ENCODE measurements around the gene IREB2.
"Not testable (repeated sequence)": the region's sequence is repeated elsewhere in the genome, so short reads cannot be mapped to it uniquely, and the experiment has no call there.

IREB2 gene

DNA sequence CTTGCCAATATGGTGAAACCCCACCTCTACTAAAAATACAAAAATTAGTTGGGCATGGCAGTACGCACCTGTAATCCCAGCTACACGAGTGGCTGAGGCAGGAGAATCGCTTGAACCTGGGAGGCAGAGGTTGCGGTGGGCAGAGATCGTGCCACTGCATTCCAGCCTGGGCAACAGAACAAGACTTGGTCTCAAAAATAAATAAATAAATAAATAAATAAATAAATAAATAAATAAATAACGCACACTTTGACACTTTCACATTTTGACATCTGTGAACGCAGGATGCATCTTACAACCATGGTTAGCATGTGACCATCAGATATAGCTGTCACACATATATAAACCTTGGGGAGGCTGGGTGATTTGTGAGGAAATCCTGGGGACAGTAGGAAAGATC lies 33.2 kb upstream of the IREB2 start:
- DNase-seq = not testable (repeated sequence)

DNA sequence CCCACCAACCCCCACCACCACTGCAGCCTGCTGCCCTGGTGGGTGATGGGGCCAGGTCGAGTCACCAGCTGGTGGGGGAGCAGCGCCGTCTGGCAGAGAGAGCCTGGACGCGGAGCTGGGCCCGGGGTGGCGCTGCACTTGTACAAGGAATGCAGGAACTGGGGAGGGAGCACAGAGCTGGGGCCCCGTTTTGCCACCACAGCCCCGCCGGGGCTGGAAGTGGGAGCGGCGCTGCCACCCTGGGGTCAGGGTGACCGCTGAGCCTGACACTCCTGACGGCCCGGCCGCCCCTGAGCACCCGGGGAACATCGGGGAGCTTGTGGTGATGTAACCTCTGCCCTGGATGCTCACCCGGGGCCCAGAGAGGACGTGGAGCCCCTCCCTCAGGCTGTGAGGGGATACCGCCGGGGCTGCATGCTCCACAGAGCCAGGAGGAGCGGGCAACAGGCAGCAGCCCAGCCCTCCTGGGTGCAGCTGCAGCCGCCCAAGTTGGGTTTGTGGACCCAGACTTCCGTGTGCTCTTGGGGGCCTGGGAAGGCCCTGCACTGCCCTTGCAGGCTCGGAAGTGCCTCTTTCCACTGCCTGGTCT lies 32.6 kb upstream of the IREB2 start:
- peak; percentile 39 for DNase-seq

DNA sequence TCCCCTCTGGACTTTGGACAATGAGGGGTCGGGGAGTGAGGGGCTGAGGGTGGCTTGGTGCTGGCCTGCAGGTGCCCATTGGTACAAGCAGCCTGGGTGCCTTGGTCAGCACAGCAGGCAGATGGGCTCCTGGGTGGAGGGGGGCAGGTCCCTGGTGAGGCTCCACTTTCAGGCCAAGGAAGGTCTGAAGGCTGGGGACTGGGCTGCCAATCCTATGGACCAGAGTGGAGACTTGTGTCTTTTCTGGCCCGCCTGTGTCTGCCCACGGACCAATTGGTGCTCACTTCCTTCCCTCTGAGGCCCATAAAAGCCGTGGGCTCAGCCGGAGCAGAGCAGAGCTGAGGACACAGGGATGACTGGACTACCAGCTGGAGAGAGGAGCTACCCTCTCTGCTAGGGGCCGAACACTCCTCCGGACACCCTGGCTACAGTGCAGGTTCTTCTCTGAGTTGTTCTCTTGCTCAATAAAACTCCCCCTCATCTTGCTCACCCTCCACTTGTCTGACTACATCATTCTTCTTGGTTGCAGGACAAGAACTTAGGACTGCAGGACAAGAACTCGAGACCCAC lies 31.9 kb upstream of the IREB2 start:
- no peak for DNase-seq

DNA sequence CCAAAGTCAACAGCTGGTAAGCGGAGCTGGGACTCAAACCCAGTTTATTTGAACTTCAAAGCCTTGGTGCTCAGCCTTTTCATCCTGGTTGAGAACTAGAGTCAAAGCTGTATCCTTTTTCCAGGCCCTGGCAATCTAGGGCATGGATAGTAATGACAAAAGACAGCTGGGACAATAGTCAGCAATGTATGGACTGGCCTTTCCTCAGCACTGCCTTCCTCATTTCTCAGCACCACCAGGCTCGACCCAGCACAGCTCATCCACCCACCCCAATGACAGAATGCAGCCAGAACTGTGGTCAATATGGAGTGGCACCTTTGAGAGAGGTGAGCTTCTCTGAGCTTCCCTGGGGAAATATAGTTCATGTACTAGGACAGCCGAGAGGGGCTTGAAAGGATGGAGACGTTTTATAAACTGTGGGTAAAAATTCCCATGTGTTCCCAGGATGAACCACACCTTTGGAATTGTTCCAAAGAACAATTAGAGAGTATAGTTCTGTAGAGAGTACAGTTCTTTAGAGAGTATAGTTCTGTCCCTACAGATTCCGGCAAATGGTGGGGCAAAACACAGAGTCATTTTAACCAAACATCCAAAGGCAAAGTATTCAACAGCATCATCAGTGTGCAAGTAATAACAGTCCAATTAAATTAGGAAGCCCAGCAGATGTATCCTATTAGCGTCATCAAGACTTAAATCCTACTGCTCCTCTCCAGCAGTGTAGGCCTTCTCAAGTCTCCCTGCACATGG lies 30.2 kb upstream of the IREB2 start:
- no peak for DNase-seq

DNA sequence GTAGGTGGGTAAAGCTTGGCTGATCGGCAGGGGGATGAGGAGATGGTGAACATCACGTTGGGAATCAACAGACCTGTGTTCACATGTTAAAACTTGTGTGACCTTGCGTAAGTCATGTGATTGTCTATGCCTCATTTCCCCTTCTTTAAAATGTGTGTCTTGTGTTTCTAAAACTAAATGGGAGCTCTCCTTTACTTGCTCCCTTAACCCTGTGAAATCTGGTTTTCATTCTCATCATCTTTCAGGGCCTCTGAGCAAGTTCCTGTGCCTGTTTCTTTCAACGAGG lies 29.7 kb upstream of the IREB2 start:
- DNase-seq = no peak

DNA sequence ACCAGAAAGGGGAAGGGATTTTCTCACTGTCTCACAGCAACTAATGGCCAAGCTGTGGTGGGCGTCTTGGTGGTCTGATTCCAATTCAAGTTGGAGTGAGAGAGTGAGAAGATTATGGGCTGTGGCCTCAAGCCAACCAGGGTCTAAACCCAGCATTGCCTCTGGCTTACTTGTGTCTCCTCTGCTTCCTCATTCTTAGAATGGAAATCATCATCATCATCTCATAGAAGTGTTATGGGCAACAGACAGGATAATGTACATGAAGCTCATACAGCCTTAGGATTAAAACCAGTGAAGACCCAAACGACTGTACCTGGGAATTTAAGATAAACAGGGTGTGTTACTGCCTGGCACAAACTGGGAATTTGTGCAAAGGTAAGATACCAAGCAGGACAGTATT lies 29.1 kb upstream of the IREB2 start:
- DNase-seq = no peak

DNA sequence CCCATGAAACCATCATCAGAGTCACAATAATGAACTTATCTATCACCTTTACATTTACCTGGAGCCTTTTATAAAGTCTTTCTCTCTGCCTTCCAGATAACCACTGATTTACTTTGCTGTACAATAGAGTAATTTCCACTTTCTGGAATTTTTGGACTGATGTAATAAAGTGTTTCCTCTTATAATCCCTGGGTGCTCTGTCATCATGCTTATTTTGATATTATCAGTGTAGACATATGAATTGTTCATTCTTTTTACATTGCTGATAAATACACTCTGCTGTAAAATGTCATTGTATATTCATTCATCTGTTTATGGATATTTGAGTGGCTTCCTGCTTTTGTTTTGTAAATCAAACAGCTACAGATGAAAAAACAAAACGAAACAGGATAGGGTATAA lies 27.0 kb upstream of the IREB2 start:
- no peak for DNase-seq

DNA sequence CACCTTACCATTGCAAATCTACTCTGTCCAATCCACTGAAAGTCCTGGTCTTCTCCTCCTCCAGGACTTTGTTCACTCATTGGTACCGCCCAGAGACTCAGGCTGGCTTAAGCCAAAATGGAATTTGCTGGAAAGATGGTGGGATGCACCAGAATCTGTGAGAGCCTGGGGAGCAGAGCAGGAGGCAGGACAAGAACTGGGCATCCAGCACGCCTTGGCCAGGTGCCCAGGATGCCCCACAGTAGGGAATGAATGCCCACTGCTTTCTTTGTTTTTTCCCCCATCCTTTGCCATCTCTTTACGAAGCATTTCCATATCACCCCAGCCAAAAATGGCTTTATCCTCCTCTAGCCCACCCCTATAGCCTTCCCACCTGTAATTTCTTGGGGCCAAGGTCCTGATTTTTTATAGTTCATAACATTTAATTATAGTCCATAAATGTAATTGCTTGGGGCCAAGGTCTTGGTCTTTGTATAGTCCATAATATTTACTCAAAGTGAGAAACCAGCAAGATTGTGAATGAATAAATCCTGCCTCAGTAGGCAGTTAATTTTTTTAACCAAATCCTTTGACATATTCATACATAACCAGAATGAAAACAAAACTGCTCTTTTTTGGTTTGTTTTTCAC lies 23.3 kb upstream of the IREB2 start:
- no peak for DNase-seq

DNA sequence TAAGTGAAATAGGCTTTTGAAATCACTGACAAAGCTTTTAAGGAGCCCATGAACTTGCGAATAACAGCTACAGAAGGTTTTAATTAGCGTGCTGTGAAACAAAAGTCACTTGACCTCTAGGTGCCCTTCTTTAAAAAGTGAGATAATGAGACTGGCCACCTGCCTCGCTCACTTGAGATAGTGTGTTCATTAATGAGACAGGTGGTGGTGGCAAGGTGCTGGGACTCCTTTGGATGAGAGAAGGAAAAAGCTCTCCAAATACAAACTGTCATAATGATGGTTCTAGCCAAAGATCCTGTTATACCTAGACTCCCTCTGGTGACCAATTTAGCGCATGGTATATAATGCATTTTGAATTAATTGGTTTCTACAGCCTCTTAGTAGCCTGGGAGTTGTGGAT lies 22.7 kb upstream of the IREB2 start:
- no peak for DNase-seq

DNA sequence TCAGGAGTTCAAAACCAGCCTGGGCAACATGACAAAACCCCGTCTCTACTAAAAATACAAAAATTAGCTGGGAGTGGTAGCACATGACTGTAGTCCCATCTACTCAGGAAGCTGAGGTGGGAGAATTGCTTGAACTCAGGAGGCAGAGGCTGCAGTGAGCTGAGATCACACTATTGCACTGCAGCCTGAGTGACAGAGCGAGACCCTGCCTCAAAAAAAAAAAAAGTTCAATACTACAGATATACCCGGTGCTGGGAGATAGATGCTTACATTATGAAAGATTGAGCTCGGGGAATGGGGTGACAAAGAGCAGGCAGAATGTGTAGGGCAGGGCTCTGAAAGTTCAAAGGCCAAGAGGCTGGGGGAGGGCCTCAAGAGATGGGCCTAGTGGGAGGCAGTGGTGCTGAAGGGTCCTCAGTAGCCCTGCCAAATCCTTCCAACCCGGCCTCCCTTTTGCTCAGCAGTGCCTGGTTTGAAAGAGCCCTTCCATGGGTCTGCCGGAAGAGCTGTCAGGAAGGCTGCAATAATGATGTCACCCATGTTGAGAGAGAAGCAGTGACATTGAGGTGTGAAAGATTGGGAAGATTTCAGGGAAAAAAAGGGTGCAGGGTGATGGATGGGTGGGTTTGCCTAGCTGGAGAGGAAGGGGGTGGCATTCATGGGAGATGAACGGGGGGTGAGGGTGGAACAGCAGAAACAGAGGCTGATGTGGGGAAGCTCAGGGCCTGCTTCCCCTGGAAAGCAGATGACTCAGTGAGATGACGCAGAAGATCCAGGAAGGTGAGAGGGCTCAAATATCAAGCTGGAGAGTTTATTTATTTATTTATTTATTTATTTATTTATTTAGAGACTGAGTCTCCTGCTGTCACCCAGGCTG lies 20.0 kb upstream of the IREB2 start:
- no peak for DNase-seq

DNA sequence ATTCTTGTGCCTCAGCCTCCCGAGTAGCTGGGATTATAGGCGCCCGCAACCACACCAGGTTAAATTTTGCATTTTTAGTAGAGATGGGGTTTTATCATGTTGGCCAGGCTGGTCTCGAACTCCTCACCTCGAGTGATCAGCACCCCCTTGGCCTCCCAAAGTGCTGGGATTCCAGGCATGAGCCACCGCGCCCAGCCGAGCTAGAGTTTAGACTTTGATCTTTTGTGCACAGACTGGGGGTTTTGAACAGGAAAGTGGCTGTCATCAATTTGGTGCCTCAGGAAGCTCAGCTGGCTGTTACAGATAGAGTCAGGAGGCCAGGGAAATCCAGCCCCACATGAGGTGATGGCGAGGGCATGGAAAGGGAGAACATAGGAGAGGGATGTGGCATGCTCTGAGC lies 19.3 kb upstream of the IREB2 start:
- DNase-seq = no peak

DNA sequence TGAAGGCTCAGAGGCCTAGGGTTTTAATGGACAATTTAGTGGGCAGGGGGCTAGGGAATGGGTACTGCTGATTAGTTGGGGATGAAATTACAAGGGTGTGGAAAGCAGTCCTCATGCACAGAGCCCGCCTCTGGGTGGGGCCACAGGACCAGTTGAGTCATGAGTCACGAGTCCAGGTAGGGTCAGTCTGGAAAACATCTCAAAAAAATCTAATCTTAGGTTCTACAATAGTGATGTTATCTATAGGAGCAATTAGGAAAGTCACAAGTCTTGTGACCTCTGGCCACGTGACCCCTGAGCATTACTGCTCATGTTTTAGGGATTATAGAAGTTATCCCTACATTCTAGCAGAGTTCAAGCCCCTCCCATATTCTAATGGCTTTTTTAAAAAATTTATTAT lies 18.6 kb upstream of the IREB2 start:
- no peak for DNase-seq

DNA sequence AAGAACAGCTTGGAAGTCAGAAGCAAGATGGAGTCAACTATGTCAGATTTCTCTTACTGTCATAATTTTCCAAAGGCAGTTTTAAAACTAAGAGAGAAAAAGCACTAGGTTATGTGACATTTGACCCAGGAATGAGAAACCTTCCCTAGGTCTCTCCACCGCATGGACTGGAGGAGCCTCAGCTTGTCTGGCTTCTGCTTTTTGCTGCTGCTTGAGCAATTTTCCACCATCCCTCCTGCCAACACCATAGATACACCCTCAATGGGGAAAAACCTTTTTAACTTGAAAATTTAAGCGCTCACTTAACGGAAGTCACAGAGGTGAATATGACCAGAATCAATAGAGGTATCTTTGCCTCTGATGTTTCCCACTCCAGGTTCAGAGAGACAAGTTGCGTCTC lies 17.8 kb upstream of the IREB2 start:
- no peak for DNase-seq

DNA sequence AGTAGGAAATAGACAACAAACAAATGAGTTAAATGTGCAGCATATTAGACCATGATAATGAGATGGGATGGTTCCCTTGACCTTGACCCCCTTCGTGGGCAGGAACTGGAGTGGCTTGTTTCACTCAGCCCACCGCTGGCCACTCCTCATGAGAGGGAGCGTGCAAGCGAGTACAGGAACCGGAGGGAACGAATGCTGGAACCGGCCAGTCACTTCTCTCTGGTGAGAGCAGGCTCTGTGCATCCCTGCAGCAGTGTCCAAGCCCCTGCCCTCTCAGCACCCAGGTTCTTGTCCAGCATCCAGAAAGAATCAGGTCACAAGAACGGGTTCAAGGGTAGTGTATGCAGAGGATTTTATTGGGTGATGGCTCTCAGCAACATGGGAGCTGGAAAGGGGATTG lies 17.2 kb upstream of the IREB2 start:
- no peak for DNase-seq

DNA sequence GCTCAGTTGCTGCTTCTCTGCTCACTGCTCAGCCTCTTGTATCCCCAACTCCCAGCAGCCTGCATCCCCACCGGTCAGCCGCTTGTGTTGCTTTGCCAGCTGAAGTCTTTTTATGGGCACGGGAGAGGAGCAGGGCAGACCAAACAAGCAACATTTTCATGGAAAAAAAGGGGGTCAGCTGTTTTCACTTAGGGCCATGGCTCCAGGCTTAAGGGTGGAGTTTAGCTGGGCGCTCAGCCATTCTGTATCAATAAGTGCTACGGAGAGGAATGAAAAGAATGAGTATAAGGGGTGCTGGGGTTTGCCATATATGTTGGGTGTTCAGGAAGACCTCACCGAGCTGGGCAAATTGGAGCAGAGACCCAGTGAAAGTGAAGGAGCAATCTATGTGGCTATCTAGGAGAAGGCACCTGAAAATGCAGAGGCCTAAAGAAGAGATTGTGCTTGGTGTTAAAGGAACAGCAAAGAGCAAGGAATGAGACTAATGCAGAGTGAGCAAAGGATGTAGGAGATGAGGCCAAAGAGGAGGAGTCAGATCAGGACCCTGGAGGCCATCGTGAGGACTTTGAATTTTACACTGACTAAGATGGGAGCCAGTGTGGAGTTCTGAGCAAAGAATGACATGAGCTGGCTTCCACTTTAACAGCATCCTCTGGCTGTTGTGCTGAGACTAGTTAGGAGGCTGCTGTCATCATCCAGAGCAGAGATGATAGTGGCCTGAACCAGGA lies 16.6 kb upstream of the IREB2 start:
- DNase-seq = no peak

DNA sequence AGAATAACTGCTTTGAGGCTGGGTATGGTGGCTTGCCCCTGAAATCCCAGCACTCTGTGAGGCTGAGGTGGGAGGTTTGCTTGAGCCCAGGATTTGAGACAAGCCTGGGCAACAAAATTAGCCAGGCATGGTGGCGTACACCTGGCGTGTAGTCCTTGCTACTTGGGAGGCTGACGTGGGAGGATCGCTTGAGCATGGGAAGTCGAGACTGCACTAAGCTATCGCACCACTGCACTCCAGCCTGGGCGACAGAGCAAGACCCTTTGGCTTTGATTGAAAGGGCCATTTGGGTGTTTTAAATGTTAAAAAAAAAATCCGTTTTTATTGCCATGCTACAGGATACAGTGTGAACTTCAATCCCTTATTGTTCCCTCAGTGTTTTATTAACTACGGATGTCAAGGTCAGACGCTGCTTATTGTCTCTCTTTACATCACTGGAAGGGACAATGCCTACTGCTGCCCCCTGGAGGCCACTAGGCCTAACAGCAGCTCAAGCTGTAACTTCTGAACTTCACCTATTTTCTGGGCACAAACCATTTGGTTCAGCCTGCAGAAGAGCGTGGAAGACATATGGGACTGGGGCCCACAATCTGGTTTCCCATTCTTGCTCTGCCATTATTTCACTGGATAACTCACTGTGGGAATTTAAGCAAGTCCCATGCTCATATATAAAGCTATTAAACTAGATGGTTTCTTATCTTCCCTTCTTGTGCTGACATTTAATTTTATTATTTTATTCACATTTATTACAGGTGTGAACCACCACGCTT lies 15.3 kb upstream of the IREB2 start:
- DNase-seq = peak; percentile 46

DNA sequence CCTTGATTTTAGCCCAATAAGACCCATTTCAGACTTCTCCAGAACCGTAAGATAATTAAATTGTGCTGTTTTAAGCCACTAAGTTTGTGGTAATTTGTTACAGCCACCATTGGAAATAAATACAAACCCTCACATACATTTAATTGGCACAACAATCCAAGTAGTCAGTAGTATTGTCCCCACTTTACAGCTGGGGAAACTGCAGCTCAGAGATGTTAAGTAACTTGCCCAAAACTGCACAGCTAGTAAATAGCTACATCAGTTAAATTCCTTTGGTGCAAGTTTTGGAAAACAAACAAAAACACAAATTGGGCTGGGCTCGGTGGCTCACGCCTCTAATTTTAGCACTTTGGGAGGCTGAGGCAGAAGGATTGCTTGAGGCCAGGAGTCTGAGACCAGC lies 13.3 kb upstream of the IREB2 start:
- no peak for DNase-seq

DNA sequence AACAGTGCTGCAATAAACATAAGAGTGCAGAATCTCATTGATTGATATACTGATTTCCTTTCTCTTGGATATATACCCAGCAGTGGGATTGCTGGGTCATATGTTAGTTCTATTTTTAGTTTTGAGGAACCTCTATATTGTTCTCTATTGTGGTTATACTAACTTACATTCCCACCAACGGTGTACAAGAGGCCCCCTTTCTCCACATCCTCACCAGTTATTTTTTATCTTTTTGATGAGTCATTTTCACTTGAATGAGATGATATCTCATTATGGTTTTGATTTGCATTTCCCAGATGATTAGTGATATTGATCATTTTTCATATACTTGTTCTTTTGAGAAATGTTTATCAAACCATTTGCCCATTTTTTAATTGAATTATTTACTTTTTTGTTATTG lies 12.4 kb upstream of the IREB2 start:
- DNase-seq = no peak

DNA sequence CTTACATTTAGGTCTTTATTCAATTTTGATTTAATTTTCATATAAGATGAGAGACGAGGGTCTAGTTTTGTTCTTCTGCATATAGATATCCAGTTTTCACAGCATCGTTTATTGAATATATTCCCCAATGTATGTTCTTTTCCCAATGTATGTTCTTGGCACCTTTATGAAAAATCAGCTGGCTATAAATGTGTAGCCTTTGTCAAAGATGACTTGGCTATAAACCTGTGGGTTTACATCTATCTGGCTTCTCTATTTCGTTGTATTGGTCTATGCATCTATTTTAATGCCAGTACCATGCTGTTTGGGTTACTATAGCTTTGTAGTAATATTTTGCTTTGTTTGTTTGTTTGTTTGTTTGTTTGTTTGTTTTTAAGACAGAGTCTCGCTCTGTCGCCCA lies 11.7 kb upstream of the IREB2 start:
- DNase-seq = no peak

DNA sequence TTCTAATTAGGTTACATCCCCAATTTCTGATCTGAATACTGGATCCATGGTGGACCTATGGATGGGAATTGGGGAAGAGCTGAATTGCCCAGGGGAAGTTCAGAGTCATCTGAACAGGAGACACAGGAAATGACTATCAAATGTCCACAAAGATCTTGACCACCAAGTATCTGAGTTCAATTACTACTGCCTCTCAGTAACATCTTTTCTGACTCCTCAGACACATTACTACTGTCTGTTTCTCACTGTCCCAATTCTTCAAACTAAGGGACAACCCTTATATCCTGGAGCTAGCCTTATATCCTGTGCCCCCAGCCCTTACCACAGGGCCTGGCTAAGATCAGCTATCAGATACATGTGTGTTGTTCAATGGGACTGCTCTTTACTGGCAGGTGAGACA lies 10.1 kb upstream of the IREB2 start:
- no peak for DNase-seq

DNA sequence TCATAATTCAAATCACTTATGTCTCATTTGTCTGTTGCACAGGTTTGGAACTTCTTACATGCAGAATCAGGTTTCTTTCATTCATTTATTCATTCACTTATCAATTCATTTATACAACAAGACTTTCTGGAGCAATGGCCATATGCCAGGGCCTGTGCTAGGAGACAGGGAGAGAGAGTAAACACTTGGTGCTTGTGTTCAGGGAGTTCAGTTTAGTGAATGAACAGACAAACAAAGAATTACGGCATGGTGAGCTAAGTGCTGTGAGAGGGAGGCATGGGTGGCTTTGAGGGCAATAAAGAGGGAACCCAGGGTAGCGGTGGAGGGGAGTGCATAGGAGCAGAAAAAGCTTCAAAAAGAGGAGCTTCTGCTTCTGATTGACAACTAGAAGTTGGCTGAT lies 8.5 kb upstream of the IREB2 start:
- DNase-seq = no peak

DNA sequence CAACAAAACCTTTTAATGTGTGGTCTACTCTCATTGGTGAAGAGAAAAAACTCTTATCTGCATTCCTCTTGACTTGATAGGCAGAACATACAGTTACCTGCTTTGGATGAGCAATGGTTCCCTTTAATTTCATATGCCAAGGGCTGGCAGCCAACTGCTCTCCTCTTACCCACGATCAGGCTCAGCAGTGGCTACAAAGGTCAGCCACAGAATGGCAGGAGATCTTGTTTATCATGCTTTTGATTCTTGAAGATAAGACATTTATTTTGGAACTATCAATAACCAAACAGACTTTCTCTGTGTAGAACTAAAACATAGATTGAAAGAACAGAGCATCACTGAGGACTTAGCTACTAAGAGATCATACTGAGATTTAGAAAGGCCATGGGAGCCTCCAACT lies 6.1 kb upstream of the IREB2 start:
- DNase-seq = no peak

Data from right kidney (tissue), 1 donor.